ENCODE measurements around the gene PLEKHM1.
"Not testable (repeated sequence)": the region's sequence is repeated elsewhere in the genome, so short reads cannot be mapped to it uniquely, and the experiment has no call there.

Gene PLEKHM1

DNA sequence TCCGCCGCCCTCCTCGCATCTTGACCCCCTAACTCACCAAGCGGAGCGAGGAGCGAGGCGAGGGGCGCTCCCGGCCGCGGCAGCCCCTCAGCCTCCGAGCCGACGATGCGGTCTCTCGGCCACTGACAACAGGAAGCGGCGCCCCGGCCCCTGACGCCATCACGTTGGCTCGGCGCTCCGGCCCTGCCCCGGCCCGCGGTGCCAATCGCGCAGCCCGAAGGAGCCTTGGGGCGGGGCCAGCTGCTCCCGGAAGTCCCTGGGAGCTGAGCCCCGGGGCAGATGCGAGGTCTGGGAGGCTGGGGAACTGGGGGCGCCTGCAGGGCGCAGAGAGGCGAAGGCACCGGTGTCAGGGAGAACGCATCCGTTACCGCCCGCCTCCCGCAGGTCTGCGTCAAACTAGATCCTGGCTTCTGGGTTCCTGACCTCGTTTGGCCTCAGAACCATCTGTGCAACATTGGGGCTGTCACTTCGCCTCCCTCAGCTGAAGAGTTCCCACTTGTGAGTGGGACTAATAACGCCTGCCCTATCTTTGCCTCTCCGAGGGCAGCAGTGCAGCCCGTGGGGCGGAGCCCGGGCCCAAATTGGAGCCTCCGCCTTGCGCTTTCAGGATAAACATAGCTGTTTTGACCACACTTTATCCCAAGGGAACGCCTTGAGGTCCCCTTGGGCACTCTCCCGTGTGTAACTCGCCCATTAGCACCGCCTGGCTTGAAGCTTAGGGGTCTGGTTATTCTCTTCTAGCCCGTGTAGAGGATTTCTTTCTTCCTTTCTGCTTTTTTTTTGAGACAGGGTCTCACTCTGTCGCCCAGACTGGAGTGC lies at the start of gene PLEKHM1:
TSS of gene PLEKHM1 (minus strand) at position 107 of the 819 bp plus-strand sequence. CDS start 8,237 bp downstream, outside the sequence.
- peak; percentile 36 for DNase-seq (ENCODE audit: low read depth, low spot score)

DNA sequence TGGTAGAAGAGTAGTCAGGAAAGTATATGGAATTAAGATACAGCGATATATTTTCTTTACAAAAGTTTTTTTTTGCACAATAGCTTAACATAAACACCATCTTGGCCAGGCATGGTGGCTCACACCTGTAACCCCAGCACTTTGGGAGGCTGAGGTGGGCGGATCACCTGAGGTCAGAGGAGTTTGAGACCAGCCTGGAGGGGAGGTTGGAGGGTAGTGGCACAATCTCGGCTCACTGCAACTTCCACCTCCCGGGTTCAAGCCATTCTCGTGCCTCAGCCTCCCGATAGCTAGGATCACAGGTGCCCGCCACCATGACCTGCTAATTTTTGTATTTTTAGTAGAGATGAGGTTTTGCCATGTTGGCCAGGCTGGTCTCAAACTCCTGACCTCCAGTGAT lies 47.6 kb upstream of the PLEKHM1 start:
- not testable (repeated sequence) for DNase-seq (ENCODE audit: low read depth, low spot score)

DNA sequence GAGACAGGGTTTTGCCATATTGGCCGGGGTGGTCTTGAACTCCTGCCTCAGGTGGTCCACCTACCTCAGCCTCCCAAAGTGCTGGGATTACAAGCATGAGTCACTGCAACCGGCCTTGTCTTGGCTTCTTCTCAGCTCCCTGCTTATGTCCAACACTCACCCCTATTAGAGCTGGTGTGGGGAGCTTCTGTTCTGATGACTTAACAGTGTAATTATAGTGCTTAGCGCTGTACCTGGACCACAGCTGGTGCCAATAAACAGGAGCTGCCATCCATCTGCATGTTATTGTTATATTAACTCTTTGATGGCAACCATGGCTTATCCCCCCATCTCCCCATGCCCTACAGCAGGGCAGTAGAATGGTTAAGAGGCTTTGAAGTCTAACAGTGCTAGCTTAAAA lies 15.6 kb upstream of the PLEKHM1 start:
- not testable (repeated sequence) for DNase-seq (ENCODE audit: low read depth, low spot score)

DNA sequence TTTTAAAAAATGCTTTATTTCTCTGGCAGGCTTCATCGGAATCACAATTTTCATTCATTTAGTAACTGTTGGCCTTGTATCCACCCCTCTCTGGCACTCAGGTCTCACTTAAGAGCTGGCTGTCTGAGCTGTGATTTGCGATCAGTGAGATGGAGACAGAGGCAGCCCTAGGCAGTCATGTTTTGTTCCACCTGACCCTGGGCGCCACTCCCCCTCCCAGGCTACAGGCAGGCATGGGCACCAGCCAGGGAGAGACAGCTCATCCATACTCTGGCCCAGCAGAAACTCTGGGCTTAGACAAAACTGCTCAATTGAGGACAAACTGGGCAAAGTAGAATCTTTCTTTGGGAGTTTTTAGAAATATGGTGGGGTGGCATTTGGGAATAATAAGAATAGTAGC lies 14.7 kb upstream of the PLEKHM1 start:
- not testable (repeated sequence) for DNase-seq (ENCODE audit: low read depth, low spot score)

DNA sequence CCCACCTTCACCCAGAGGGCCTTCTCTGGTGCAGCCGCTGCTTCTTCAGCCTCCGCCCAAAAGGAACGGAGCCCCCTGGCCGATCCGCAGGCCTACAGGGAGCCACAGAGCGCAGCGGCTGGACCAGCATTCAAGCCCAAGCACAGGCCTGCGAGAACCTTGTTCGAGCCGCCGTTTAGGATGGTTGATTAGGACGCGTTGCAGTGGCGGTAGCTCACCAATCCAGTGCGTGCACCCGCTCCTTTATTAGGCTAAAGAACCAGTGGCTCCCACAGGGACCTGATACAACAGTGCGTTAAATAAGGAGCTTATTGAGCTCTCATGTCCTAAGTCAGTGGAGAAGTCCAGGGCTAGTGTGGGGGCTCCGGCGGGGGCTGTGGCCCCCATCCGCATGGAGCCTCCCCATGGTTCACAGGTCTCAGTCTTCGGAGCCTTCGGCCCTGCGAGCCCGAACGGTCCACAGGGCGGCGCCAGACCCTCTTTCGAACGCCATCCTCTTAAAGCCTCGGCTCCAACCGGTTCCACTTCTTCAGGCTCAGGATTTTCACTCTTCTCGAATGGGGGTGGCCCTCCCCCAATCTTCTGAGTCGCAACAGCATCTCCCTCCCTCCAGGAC lies 10.7 kb upstream of the PLEKHM1 start:
- DNase-seq (ENCODE audit: low read depth, low spot score) = not testable (repeated sequence)

DNA sequence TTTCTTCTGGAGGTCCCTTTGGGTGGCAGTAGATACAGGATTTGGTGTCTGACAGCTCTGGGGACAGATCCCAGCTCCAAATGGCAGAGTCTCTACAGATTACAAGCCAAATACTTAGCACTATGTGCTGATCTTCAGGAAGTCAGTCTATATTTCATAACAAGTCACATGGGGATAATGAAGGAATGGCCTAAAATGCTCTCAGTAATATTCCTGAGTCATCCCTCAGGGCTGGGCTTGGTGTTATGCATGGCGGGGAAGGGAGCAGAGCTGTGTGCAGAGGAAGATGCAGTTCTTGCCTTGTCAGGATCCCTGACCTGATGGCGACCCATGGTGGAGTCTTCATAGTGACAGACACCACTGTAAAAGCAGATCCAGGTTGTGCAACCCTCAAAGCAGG lies 10.0 kb upstream of the PLEKHM1 start:
- not testable (repeated sequence) for DNase-seq (ENCODE audit: low read depth, low spot score)

DNA sequence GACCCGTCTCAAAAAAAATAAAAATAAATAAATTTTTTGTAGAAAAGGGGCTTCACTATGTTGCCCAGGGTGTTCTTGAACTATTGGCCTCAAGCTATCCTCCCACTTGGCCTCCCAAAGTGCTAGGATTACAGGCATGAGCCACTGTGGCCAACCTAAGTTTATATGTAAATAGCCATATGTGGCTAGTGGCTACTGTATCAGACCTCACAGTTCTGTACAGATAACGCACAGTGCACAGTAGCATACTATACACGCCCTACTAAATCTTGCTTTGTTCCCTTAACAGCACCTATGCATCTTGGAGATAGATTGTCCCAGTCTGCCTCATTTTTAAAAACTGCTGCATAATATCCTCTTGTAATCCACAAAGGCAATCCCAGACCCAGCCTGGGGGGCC lies 8.7 kb upstream of the PLEKHM1 start:
- not testable (repeated sequence) for DNase-seq (ENCODE audit: low read depth, low spot score)

DNA sequence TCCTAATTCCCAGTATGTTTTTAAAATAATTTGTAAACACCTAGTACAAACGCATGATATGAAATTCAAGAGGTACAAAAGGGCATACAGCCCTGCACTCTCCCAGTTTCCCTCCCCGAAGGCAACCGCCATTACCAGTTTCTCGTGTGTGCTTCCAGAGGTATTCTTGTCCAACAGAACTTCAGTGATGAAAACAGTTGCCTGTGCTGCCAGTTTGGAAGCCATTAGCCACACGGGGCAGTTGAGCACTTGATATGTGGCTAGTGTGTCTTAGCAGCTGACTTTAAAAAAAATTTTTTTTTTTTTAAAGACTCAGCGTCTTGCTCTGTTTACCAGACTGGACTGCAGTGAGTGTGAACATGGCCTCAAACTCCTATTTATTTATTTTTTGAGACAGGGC lies 7.9 kb upstream of the PLEKHM1 start:
- not testable (repeated sequence) for DNase-seq (ENCODE audit: low read depth, low spot score)

DNA sequence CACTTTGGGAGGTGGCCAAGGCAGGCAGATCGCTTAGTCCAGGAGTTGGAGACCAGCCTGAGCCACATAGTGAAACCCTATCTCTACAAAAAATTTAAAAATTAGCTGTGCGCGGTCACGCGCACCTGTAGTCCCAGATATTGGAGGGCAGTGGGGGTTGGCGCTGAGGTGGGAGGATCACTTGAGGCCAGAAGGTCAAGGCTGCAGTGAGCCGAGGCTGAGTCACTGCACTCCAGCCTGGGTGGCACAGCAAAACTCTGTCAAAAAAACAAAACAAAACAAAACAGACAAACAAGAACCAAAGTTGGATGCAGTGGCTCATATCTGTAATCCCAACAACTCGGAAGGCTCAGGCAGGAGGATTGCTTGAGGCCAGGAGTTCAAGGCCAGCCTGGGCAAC lies 6.9 kb upstream of the PLEKHM1 start:
- DNase-seq (ENCODE audit: low read depth, low spot score) = not testable (repeated sequence)

DNA sequence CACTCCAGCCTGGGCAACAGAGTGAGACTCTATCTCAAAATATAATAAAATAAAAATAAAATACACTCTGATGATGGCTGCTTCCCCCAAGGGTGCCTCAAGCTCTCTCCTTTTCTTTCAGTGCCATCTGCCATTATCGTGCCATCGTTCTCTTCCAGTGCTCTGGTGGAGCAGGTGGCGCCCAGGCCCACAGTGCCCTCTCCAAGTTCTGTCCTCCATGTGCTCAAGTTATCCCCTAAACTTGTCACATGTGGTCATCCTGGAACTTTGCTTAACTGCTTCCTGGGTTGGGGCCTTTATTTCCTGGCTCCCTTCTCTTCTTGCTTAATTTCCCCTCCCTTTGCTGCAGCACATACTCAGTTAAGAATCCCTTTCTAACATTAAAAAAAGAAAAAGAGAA lies 6.0 kb upstream of the PLEKHM1 start:
- not testable (repeated sequence) for DNase-seq (ENCODE audit: low read depth, low spot score)

DNA sequence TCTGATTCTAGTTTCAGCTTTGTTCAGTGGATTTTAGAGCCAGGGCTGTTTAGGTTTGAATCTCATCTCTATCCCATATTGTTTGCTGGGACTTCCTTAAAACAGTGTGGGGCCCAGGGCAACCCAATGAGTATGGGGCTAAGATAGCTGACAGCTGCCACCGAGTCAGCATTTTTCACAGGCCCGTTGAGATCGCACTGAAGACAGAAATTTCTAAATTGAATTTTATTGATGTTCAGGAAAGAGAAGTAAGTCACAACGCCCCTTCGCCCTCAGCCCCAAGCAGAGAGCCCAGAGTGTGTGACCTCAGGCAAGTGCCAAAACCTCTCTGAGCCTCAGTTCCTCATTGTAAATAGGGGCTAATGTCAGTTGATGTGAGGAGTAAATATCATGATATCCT lies 4.0 kb upstream of the PLEKHM1 start:
- not testable (repeated sequence) for DNase-seq (ENCODE audit: low read depth, low spot score)

DNA sequence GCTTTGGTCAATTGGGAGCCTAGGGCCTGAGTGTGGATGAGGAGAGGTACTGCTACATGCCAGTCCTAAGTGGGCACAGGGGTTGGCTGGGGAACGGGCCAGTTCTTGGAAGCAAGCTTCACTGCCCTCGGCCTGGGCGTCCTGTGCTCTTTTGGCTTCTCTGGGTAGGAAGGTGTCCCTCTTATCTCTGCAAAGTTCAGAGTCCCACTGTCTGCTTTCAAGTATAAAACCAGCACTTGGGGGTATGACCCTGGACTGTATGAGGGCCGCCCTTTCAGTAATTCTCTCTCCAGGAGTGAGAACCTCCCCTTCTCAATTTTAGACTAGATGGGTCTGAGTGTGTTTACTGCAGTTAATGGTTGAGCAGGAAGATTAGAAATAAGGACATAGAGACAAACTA lies 1.6 kb upstream of the PLEKHM1 start:
- DNase-seq (ENCODE audit: low read depth, low spot score) = not testable (repeated sequence)

DNA sequence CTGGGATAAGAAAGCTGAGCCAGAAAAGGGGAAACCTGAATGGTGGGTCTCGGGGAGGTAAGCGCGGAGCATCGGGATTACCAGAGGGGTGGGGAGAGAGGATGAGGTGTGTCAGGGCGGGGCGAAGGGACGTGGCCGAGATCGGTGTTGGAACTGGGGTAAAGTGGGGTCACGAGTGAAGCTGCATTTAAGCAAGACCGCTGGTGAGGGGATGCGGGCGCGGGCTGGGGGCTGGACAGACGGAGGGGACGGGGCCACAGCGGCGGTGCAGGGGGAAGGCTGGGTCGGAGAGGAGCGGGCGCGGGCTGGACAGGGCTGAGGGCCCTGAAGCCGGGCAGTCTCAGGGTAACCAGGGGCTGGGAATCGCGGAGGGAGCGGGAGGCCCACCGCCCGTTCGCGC lies 323 bp downstream of the PLEKHM1 start:
- DNase-seq (ENCODE audit: low read depth, low spot score) = not testable (repeated sequence)

DNA sequence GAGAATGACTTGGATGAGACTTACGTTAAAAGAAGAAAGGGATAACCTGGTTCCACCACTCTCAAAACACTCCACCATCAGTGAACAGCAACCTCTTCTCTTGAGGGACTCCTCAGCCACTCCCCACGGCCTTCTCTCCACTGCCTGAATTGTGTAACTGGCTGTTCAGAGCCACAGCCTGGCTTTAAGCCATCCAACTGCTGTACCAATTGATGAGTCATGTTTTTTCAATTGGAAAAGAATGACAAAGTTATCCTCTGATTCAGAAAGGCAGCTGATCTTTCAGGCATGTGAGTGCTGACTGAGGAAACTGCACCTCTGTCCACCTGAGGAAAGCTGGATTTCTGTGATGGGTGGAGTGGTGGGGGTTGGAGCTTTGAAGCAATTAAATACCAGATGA lies 2.8 kb downstream of the PLEKHM1 start:
- DNase-seq (ENCODE audit: low read depth, low spot score) = peak; percentile 26

DNA sequence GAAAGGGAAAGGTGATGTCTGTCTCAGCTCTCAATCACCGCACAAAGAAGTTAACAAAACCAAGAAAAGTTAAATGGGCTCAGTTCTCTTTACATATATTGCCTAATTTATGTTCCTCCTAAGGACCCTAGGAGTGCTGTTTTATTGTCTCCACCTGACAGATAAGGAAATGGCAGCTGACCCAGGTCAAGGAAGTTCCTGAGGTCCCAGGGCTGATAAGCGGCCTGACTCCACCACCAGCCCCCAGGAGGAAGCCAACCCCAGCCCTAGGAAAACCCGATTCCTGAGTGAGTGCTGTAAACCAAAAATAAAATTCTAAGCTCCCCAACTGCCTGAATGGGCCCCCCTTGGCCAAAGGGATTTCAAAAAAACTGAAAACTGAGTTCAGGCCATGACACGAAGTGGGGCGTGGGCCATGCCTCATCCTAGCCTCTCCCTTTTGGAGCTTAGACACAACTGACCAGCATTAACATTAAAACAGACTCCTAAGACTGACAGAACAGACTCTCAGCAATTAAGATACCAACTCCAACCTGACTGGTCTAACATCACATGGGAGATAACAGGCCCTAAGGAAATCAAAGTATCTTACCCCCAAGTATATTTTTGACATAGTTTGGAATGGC lies 6.8 kb downstream of the PLEKHM1 start:
- DNase-seq (ENCODE audit: low read depth, low spot score) = not testable (repeated sequence)

DNA sequence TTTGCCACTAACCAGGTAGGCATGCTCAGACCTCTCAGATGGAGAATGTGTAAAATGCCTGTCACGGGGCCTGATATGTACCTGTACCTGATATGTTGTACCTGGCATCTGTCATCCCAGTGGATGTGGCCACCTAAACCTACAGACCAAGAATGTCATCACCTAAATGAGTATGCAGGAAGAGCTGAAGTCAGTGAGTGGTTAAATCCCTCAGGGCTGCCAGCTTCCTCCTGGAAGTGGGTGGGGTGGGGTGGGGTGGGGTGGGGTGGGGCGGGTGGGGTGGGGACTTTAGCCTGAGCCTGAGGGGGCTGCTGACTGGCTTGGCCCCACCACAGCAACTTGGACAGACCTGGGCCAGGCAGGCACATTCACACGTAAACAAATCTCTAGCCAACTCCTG lies 7.3 kb downstream of the PLEKHM1 start:
- not testable (repeated sequence) for DNase-seq (ENCODE audit: low read depth, low spot score)

DNA sequence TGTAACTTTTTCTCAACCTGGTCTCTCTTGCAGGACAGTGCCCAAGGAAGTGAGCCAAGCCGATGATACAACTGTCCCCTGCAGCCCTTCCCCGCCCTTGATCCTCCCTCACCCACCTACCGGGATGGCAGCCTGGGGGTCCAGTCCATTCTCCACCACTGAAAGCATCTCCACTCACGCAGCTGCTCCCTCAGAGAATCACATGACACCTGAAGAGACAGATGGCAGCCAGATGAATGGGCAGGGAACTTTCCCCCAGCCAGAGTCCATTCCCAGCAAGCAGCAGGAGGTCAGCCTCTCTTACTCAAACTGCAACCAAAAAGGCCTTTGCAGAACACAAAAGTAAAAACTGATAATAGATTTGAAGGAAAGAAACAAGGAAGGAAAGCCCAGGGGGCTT lies 8.2 kb downstream of the PLEKHM1 start:
- not testable (repeated sequence) for DNase-seq (ENCODE audit: low read depth, low spot score)

DNA sequence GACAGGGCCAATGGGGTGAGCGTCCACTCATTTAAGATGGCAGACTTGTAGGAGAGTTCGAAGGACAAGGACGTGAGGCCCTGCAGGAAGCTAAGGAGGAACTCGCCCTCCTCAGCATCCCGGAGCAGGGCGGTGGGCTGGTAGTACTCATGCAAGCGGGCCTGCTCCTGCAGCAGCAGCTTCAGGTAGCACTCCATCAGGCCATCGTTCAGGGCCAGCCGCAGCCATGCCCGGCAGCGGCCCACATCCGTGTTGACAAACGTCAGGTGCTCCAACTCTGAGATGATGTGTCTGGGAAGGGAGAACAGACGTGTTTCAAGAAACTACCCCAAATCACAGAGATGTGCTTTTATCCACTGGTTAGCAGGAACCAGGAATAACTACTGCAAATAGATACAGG lies 15.1 kb downstream of the PLEKHM1 start:
- DNase-seq (ENCODE audit: low read depth, low spot score) = not testable (repeated sequence)

DNA sequence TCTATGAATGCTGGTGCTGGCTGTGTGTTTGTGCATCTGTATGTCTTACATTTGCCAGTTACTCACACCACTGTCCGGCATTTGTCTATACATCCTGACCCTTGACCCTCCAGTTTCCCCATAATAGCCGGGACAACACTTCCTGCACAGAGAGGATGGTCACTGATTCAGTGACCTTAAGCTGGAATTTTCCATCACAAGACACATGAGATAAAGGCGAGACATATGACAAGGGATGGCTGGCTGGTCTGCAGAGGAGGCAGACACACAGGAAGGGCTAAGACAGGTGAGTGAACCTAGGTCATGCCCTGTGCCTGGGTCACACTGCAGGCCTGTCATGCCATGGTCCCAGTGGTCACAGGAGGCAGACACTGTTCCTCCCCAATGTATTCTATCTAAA lies 18.3 kb downstream of the PLEKHM1 start:
- DNase-seq (ENCODE audit: low read depth, low spot score) = not testable (repeated sequence)

DNA sequence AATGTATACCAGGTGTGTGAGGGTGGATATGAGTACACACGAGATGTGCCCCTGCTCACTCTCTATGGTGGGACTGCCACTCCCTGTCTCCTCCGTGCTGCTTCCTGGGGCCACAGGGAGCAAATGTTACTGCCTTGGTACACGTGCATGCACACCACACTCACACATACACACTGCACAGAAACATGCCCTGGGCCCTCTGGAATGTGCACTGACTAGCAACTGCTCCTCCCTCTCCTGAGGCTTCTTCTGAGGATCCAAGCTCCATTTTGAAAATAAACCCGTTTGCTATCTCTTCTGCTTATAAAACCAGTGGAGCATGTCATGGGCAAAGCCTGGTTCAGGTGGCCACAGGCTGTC lies 21.3 kb downstream of the PLEKHM1 start:
- DNase-seq (ENCODE audit: low read depth, low spot score) = not testable (repeated sequence)

DNA sequence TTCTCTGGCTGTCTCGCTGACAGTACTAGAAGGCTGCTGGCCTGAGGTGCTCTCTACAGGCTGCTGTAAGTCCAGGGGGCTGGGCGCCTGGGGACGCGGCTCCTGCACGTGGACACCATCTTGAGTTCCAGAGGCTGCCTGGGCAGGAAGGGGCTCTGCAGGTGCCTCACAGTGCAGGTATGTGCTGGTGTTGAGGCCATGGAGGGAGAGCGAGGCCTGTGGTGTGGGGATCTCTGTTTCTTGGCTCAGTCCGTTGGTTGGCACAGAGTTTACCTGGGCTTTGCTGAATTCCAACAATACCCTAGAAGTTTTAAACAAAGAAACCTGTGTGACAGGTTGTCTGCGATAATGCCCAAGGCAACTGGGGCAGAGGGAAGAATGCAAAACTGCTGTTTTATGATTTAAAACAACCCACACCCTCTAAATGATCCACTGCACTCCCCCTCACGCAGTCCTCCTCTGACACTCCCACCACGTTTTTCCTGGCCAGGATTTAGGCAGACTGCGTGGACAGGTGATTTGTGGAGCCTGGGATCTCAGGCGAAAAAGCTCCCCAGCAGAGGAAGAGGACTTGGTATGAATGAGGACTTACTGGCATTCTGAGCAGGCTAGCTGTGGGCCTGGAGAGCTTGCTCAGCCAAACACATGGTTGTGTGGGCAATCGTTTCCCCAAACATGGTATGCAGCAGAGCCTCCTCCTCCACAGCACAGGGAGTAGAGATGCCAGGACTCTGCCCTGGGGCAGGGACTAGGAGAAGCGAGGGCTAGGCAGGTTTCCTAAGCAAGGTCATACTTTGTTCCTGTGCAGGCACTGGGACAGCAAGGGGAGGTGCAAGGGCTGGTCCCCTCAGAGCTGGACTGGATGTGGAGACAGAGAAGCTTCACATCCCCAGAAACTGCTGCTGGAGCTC lies 22.0 kb downstream of the PLEKHM1 start:
- DNase-seq (ENCODE audit: low read depth, low spot score) = not testable (repeated sequence)

All from brain pericyte (primary cell).